HepG2 (cell line): ENCODE data around the gene KIAA0232. TPM values are rescaled to one million over a fixed set of nuclear protein-coding genes. Genes with fewer than 3 reads are reported as not detected.

Source experiments
- CCDC6 ChIP-seq: sonication (generic); formaldehyde crosslinking; IDR thresholded peaks from 2 replicates; pipeline ENCODE4 v1.8.1; 2022; ENCODE audit warnings: mild to moderate bottlenecking, missing genetic modification reagents, moderate library complexity
- KAT7 ChIP-seq: IDR thresholded peaks from 2 replicates; pipeline ENCODE4 v1.6.1; 2018; ENCODE audit warnings: borderline replicate concordance, missing compliant biosample characterization
- RBM22 ChIP-seq: fragments of 200-400 bp; formaldehyde crosslinking; optimal IDR thresholded peaks from 2 replicates; pipeline ENCODE3; 2017; ENCODE audit warnings: mild to moderate bottlenecking, low read length, moderate library complexity
- SAP130 ChIP-seq: IDR thresholded peaks from 2 replicates; pipeline ENCODE4 v1.6.1; 2016; ENCODE audit warnings: low read depth
- TEF ChIP-seq: sonication (generic); formaldehyde crosslinking; IDR thresholded peaks from 2 replicates; pipeline ENCODE4 v1.5.0; 2020; ENCODE audit warnings: missing genetic modification reagents
- ZNF280B ChIP-seq: sonication (generic); formaldehyde crosslinking; IDR thresholded peaks from 2 replicates; pipeline ENCODE4 v1.5.0; 2020; ENCODE audit warnings: missing genetic modification reagents, mild to moderate bottlenecking, borderline replicate concordance
- ZNF562 ChIP-seq: sonication (generic); formaldehyde crosslinking; IDR thresholded peaks from 2 replicates; pipeline ENCODE4 v1.8.0; 2022; ENCODE audit warnings: missing genetic modification reagents, borderline replicate concordance
- ZNF574 ChIP-seq: sonication (generic); formaldehyde crosslinking; IDR thresholded peaks from 2 replicates; pipeline ENCODE4 v1.4.0; 2020; ENCODE audit warnings: missing genetic modification reagents
- ZNF687 ChIP-seq: sonication (generic); formaldehyde crosslinking; IDR thresholded peaks from 2 replicates; pipeline ENCODE4 v1.5.1; 2020; ENCODE audit warnings: mild to moderate bottlenecking, missing genetic modification reagents, moderate library complexity
- ZNF704 ChIP-seq: sonication (generic); formaldehyde crosslinking; IDR thresholded peaks from 2 replicates; pipeline ENCODE4 v1.8.1; 2023; ENCODE audit warnings: mild to moderate bottlenecking, inconsistent platforms, moderate library complexity, missing genetic modification reagents, borderline replicate concordance
- ZNF720 ChIP-seq: sonication (generic); formaldehyde crosslinking; IDR thresholded peaks from 2 replicates; pipeline ENCODE4 v1.4.0; 2020; ENCODE audit warnings: missing genetic modification reagents
- ZSCAN25 ChIP-seq: sonication (generic); formaldehyde crosslinking; IDR thresholded peaks from 2 replicates; pipeline ENCODE4 v1.8.0; 2022; ENCODE audit warnings: mild to moderate bottlenecking, missing genetic modification reagents
- polyA plus RNA-seq, 8 experiments: library from polyadenylated mRNA; depleted of rRNA in 3 of 8; stranded (reverse) in 7 of 8; unstranded in 1 of 8; fragments of >200 nt; fragmentation: Illumina TruSeq in 4 of 8; extraction: Trizol in 4 of 8; gene quantifications; 2 replicates each; pipeline versions ENCODE4 v1.2.1 to v1.2.3, GENCODE V29; 2011 to 2016; ENCODE audit warnings: low read depth in 4 of 8, missing spikeins in 1 of 8, mixed read lengths in 1 of 8; ENCODE audit not compliant: insufficient read depth in 1 of 8
- total RNA-seq, 5 experiments: library from RNA; depleted of rRNA; stranded (reverse); fragments of >200 nt; fragmentation: Illumina TruSeq; extraction: Trizol; gene quantifications; 2 replicates each; pipeline ENCODE4 v1.2.3, GENCODE V29; 2016; ENCODE audit warnings: low read depth in 1 of 5

The KIAA0232 gene
- total and polyA plus RNA-seq, 2 of the 13 experiments (the other 11 are each of a cell fraction or from before 2014, with no cell fraction given): 7.8 to 17.1 TPM

- TF ChIP-seq SAP130 (CRISPR knock-in tag) (0 out of 2 replicates have a peak, but pooled peaks have one; percentile 9), CCDC6 (0 out of 2 replicates have a peak, but pooled peaks have one; percentile 42), ZNF562 (CRISPR knock-in tag) (no peak), ZNF687 (CRISPR knock-in tag) (no peak; the same call in 1 of the 2 replicates), ZNF720 (CRISPR knock-in tag) (no peak), ZNF704 (CRISPR knock-in tag) (no peak), RBM22 (peak; percentile 66), ZNF280B (CRISPR knock-in tag) (no peak), ZSCAN25 (CRISPR knock-in tag) (no peak), TEF (CRISPR knock-in tag) (no peak), KAT7 (CRISPR knock-in tag) (0 out of 2 replicates have a peak, but pooled peaks have one; percentile 22), ZNF574 (CRISPR knock-in tag) (0 out of 2 replicates have a peak, but pooled peaks have one; percentile 13)
Observed at GRCh38 chr4:6910960-6911874, 128.7 kb downstream of the KIAA0232 start (continued).
